ENCODE data around the gene MUS81. TPM values are rescaled to one million over a fixed set of nuclear protein-coding genes. Genes with fewer than 3 reads are reported as not detected.

The MUS81 gene
- total and polyA plus RNA-seq, 2 of the 13 experiments (the other 11 are each of a cell fraction or from before 2014, with no cell fraction given), result 25.6 to 30.2 TPM

- TF ChIP-seq ZNF687 (CRISPR knock-in tag; IDR thresholded peaks at IDR 0.05), result peak; percentile 72
- TF ChIP-seq ZXDC (CRISPR knock-in tag; IDR thresholded peaks at IDR 0.05), result no peak
- TF ChIP-seq ZNF572 (CRISPR knock-in tag; IDR thresholded peaks at IDR 0.05), result peak; percentile 75; the same call in 1 of the 2 replicates
- TF ChIP-seq ZNF101 (CRISPR knock-in tag; IDR thresholded peaks at IDR 0.05; ENCODE audit: borderline replicate concordance, low read depth), result no peak
- TF ChIP-seq NFYB (CRISPR knock-in tag; IDR thresholded peaks at IDR 0.05), result no peak
- TF ChIP-seq FOXP4 (CRISPR knock-in tag; IDR thresholded peaks at IDR 0.05), result no peak
- peak; percentile 69; the same call in 1 of the 2 replicates for TF ChIP-seq ZNF205 (CRISPR knock-in tag; IDR thresholded peaks at IDR 0.05)
- TF ChIP-seq ZNF430 (CRISPR knock-in tag; IDR thresholded peaks at IDR 0.05), result no peak
- TF ChIP-seq ZFP82 (CRISPR knock-in tag; IDR thresholded peaks at IDR 0.05; ENCODE audit: borderline replicate concordance), result no peak
- no peak; the same call in 1 of the 2 replicates for TF ChIP-seq DRAP1 (CRISPR knock-in tag; IDR thresholded peaks at IDR 0.05)
- TF ChIP-seq MAFG (CRISPR knock-in tag; IDR thresholded peaks at IDR 0.05), result no peak
- no peak for TF ChIP-seq HNRNPUL1 (IDR thresholded peaks at IDR 0.05; ENCODE audit: low read depth, low read length)
- no peak for TF ChIP-seq CENPT (CRISPR knock-in tag; IDR thresholded peaks at IDR 0.05; ENCODE audit: low read depth)
- TF ChIP-seq HCFC1 (IDR thresholded peaks at IDR 0.05; ENCODE audit: low read depth, low read length), result no peak
- TF ChIP-seq CBX2 (IDR thresholded peaks at IDR 0.05; ENCODE audit: low read depth, low read length), result no peak
- no peak for TF ChIP-seq CBX2 (CRISPR knock-in tag; IDR thresholded peaks at IDR 0.05; ENCODE audit: low read depth)
- TF ChIP-seq ZNF354B (CRISPR knock-in tag; IDR thresholded peaks at IDR 0.05), result no peak
- peak; percentile 56; the same call in 1 of the 2 replicates for TF ChIP-seq SALL2 (CRISPR knock-in tag; IDR thresholded peaks at IDR 0.05)
- peak; percentile 53; the same call in 1 of the 2 replicates for TF ChIP-seq ZFP91 (CRISPR knock-in tag; IDR thresholded peaks at IDR 0.05; ENCODE audit: borderline replicate concordance)
- no peak for TF ChIP-seq ZNF33A (CRISPR knock-in tag; IDR thresholded peaks at IDR 0.05; ENCODE audit: borderline replicate concordance)
These were observed 24.5 kb downstream of the MUS81 start (continued) for GRCh38 chr11:65884716-65885092.

All from HepG2 (cell line).